Stimulated activated memory B cell treated with anti-CD40 and anti-IgM and Interleukin-4, amounts not matched to agents 10 μg/mL and 1 μg/mL and 100 μg/mL, for 72 hours (primary cell): ENCODE data around the gene ZNF264.

ENCODE experiments used
- ATAC-seq: fragments of 150-1000 bp; cut with Tn5 transposase; 2 replicates; pipeline ENCODE4 v1.10.0; 2021
- H3K27ac Mint-ChIP-seq: one replicate; pipeline ENCODE4 v1.8.0; 2022; ENCODE audit warnings: mild to moderate bottlenecking, mixed read lengths
- H3K27me3 Mint-ChIP-seq: one replicate; pipeline ENCODE4 v1.8.0; 2022; ENCODE audit warnings: mixed read lengths
- H3K36me3 Mint-ChIP-seq: one replicate; pipeline ENCODE4 v1.8.0; 2022; ENCODE audit warnings: mixed read lengths
- H3K4me1 Mint-ChIP-seq: one replicate; pipeline ENCODE4 v1.8.0; 2022; ENCODE audit warnings: mixed read lengths
- H3K4me3 Mint-ChIP-seq: one replicate; pipeline ENCODE4 v1.8.0; 2022; ENCODE audit warnings: mild to moderate bottlenecking, moderate library complexity, mixed read lengths
- H3K9me3 Mint-ChIP-seq: one replicate; pipeline ENCODE4 v1.8.0; 2022; ENCODE audit warnings: mixed read lengths

Gene ZNF264

GRCh38 chr19:57269515-57270250 lies 78.4 kb downstream of the ZNF264 start:
- H3K27ac Mint-ChIP-seq: peak overlapping the region; percentile 92
- peaks cover 36% of the 10 kb centered on the region for H3K36me3 Mint-ChIP-seq
- no peaks in the 10 kb centered on the region for H3K9me3 Mint-ChIP-seq
- H3K4me3 Mint-ChIP-seq: peak overlapping the region; percentile 62
- ATAC-seq: peak; percentile 86
- peaks cover 64% of the 10 kb centered on the region for H3K4me1 Mint-ChIP-seq
- H3K27me3 Mint-ChIP-seq: no peaks in the 10 kb centered on the region

- H3K27ac Mint-ChIP-seq: peak overlapping the region; percentile 9
- no peaks in the 10 kb centered on the region for H3K27me3 Mint-ChIP-seq
- ATAC-seq: no peak
- H3K36me3 Mint-ChIP-seq: peaks cover 25% of the 10 kb centered on the region
- peaks cover 60% of the 10 kb centered on the region for H3K4me1 Mint-ChIP-seq
- H3K4me3 Mint-ChIP-seq: no peak overlapping the region
- no peaks in the 10 kb centered on the region for H3K9me3 Mint-ChIP-seq
These were observed 80.0 kb downstream of the ZNF264 start for GRCh38 chr19:57271280-57271679.
